Loucy (cell line): ENCODE measurements around the gene FAM50A.

Experiments used
- EZH2phosphoT487 ChIP-seq: fragments of 200-600 bp; IDR thresholded peaks from 2 replicates; pipeline ENCODE4 v1.6.1; 2018; ENCODE audit warnings: antibody characterized with exemption, mild to moderate bottlenecking, moderate library complexity, borderline replicate concordance
- TF ChIP-seq, protein P1 (sequence below): fragments of 200-600 bp; sonication (generic); conservative IDR thresholded peaks from 2 replicates; pipeline ENCODE4 v1.5.1; 2014; ENCODE audit warnings: mild to moderate bottlenecking, antibody characterized with exemption, low read length

DNA sequence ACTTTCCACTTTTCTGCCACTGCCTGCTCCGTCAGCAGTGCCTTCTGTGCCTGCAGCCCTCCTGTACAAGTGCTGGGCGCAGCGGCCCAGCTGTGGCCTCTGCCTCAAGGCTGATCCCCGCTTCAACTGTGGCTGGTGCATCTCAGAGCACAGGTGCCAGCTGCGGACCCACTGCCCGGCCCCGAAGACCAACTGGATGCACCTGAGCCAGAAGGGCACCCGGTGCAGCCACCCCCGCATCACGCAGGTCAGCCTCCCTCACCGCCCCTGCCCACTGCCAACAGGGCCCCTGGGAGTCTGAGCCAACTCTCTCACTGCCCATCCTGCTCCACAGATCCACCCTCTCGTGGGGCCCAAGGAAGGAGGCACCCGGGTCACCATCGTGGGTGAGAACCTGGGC is 21.7 kb downstream of the FAM50A start:
- TF ChIP-seq, protein P1, sequence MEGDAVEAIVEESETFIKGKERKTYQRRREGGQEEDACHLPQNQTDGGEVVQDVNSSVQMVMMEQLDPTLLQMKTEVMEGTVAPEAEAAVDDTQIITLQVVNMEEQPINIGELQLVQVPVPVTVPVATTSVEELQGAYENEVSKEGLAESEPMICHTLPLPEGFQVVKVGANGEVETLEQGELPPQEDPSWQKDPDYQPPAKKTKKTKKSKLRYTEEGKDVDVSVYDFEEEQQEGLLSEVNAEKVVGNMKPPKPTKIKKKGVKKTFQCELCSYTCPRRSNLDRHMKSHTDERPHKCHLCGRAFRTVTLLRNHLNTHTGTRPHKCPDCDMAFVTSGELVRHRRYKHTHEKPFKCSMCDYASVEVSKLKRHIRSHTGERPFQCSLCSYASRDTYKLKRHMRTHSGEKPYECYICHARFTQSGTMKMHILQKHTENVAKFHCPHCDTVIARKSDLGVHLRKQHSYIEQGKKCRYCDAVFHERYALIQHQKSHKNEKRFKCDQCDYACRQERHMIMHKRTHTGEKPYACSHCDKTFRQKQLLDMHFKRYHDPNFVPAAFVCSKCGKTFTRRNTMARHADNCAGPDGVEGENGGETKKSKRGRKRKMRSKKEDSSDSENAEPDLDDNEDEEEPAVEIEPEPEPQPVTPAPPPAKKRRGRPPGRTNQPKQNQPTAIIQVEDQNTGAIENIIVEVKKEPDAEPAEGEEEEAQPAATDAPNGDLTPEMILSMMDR = no peak
- no peak for TF ChIP-seq EZH2phosphoT487
